Stimulated activated naive CD8-positive, alpha-beta T cell treated with anti-CD3 and anti-CD28 coated beads, Interleukin-15, amount 100 ng/mL, for 72 hours (primary cell): ENCODE measurements around the gene ADRA2C.

Experiments
- ATAC-seq: fragments of 150-1000 bp; cut with Tn5 transposase; 2 replicates; pipeline ENCODE4 v1.10.0; 2021; ENCODE audit warnings: mild to moderate bottlenecking, moderate library complexity
- DNase-seq, 2 donors: peaks; one replicate each; pipeline ENCODE4 v3.0.0; 2021 to 2022
- H3K27ac Mint-ChIP-seq, 2 donors: one replicate each; pipeline ENCODE4 v1.8.0; 2022; ENCODE audit warnings: mild to moderate bottlenecking in 2 of 2, mixed read lengths in 2 of 2, moderate library complexity in 2 of 2
- H3K27me3 Mint-ChIP-seq: one replicate; pipeline ENCODE4 v1.8.0; 2022; ENCODE audit warnings: mixed read lengths
- H3K4me1 Mint-ChIP-seq: one replicate; pipeline ENCODE4 v1.8.0; 2022; ENCODE audit warnings: mild to moderate bottlenecking, mixed read lengths
- H3K4me3 Mint-ChIP-seq, 2 donors: one replicate each; pipeline ENCODE4 v1.8.0; 2022; ENCODE audit warnings: mild to moderate bottlenecking in 2 of 2, mixed read lengths in 2 of 2, moderate library complexity in 1 of 2
- H3K9me3 Mint-ChIP-seq, 2 donors: one replicate each; pipeline ENCODE4 v1.8.0; 2022; ENCODE audit warnings: mixed read lengths in 2 of 2

Gene ADRA2C

GRCh38 chr4:3729188-3729881 is 36.9 kb upstream of the ADRA2C start:
- Mint-ChIP-seq H3K4me1 (peaks cover 5% of the 10 kb centered on the region), H3K4me3 (no peak overlapping the region), H3K27me3 (peaks cover 44% of the 10 kb centered on the region), H3K27ac (peak overlapping the region in 1 of 2 donors; percentile 66), H3K9me3 (no peaks in the 10 kb centered on the region)
- ATAC-seq (no peak), DNase-seq (no peak)

- no peaks in the 10 kb centered on the region for H3K9me3 Mint-ChIP-seq
- H3K27me3 Mint-ChIP-seq = peaks cover 39% of the 10 kb centered on the region
- H3K4me1 Mint-ChIP-seq = peaks cover under 1% of the 10 kb centered on the region
- no peak for ATAC-seq
- H3K4me3 Mint-ChIP-seq = no peak overlapping the region
- no peak for DNase-seq
- H3K27ac Mint-ChIP-seq = no peak overlapping the region
Observed at GRCh38 chr4:3729882-3730226, 36.3 kb upstream of the ADRA2C start.

- Mint-ChIP-seq H3K4me1 (no peaks in the 10 kb centered on the region), H3K27me3 (peaks cover 31% of the 10 kb centered on the region), H3K9me3 (no peaks in the 10 kb centered on the region), H3K4me3 (no peak overlapping the region), H3K27ac (no peak overlapping the region)
- ATAC-seq (peak; percentile 53), DNase-seq (no peak)
Observed at GRCh38 chr4:3730422-3731190, 35.6 kb upstream of the ADRA2C start.

- no peak overlapping the region for H3K4me3 Mint-ChIP-seq
- DNase-seq (no peak), ATAC-seq (no peak)
- peaks cover 32% of the 10 kb centered on the region for H3K27me3 Mint-ChIP-seq
- no peaks in the 10 kb centered on the region for H3K4me1 Mint-ChIP-seq
- no peaks in the 10 kb centered on the region for H3K9me3 Mint-ChIP-seq
- H3K27ac Mint-ChIP-seq = no peak overlapping the region
Observed at GRCh38 chr4:3732076-3733028, 33.8 kb upstream of the ADRA2C start.

GRCh38 chr4:3733195-3733594 is 33.0 kb upstream of the ADRA2C start:
- Mint-ChIP-seq H3K9me3 (no peaks in the 10 kb centered on the region), H3K4me1 (no peaks in the 10 kb centered on the region), H3K27ac (no peak overlapping the region), H3K4me3 (no peak overlapping the region), H3K27me3 (peaks cover 36% of the 10 kb centered on the region)
- ATAC-seq (no peak), DNase-seq (no peak)

- H3K4me1 Mint-ChIP-seq = no peaks in the 10 kb centered on the region
- no peak overlapping the region for H3K4me3 Mint-ChIP-seq
- DNase-seq (no peak), ATAC-seq (no peak)
- no peak overlapping the region for H3K27ac Mint-ChIP-seq
- H3K9me3 Mint-ChIP-seq = no peaks in the 10 kb centered on the region
- peaks cover 19% of the 10 kb centered on the region for H3K27me3 Mint-ChIP-seq
Observed at GRCh38 chr4:3735196-3735595, 31.0 kb upstream of the ADRA2C start.

- Mint-ChIP-seq H3K4me1 (no peaks in the 10 kb centered on the region), H3K27ac (no peak overlapping the region), H3K27me3 (peaks cover 27% of the 10 kb centered on the region), H3K4me3 (no peak overlapping the region), H3K9me3 (no peaks in the 10 kb centered on the region)
- DNase-seq (no peak), ATAC-seq (no peak)
Observed at GRCh38 chr4:3736290-3736689, 29.9 kb upstream of the ADRA2C start.

- H3K4me1 Mint-ChIP-seq = no peaks in the 10 kb centered on the region
- no peaks in the 10 kb centered on the region for H3K9me3 Mint-ChIP-seq
- DNase-seq (no peak), ATAC-seq (no peak)
- no peak overlapping the region for H3K27ac Mint-ChIP-seq
- peaks cover 27% of the 10 kb centered on the region for H3K27me3 Mint-ChIP-seq
- H3K4me3 Mint-ChIP-seq = no peak overlapping the region
Observed at GRCh38 chr4:3736806-3737205, 29.4 kb upstream of the ADRA2C start.

- no peak for ATAC-seq
- Mint-ChIP-seq H3K4me1 (no peaks in the 10 kb centered on the region), H3K27ac (no peak overlapping the region), H3K4me3 (no peak overlapping the region), H3K9me3 (no peaks in the 10 kb centered on the region), H3K27me3 (peaks cover 48% of the 10 kb centered on the region)
- DNase-seq = no peak
Observed at GRCh38 chr4:3739577-3739976, 26.6 kb upstream of the ADRA2C start.

GRCh38 chr4:3740256-3740655 is 25.9 kb upstream of the ADRA2C start:
- no peak for ATAC-seq
- no peaks in the 10 kb centered on the region for H3K9me3 Mint-ChIP-seq
- DNase-seq = no peak
- H3K27me3 Mint-ChIP-seq = peaks cover 54% of the 10 kb centered on the region
- H3K27ac Mint-ChIP-seq = no peak overlapping the region
- no peaks in the 10 kb centered on the region for H3K4me1 Mint-ChIP-seq
- no peak overlapping the region for H3K4me3 Mint-ChIP-seq

- Mint-ChIP-seq H3K4me1 (no peaks in the 10 kb centered on the region), H3K4me3 (no peak overlapping the region), H3K9me3 (peaks cover 5 to 7% of the 10 kb centered on the region in 2 donors), H3K27ac (no peak overlapping the region), H3K27me3 (peaks cover 65% of the 10 kb centered on the region)
- ATAC-seq = no peak
- no peak for DNase-seq
Observed at GRCh38 chr4:3741217-3742011, 24.8 kb upstream of the ADRA2C start.

GRCh38 chr4:3742610-3743009 is 23.6 kb upstream of the ADRA2C start:
- DNase-seq = no peak
- H3K9me3 Mint-ChIP-seq = peaks cover 5 to 7% of the 10 kb centered on the region in 2 donors
- ATAC-seq = no peak
- H3K27ac Mint-ChIP-seq = no peak overlapping the region
- H3K4me1 Mint-ChIP-seq = no peaks in the 10 kb centered on the region
- H3K4me3 Mint-ChIP-seq = no peak overlapping the region
- H3K27me3 Mint-ChIP-seq = peaks cover 62% of the 10 kb centered on the region

GRCh38 chr4:3744232-3744631 is 22.0 kb upstream of the ADRA2C start:
- Mint-ChIP-seq H3K4me3 (no peak overlapping the region), H3K27me3 (peaks cover 63% of the 10 kb centered on the region), H3K4me1 (no peaks in the 10 kb centered on the region), H3K27ac (no peak overlapping the region), H3K9me3 (peaks cover 5 to 7% of the 10 kb centered on the region in 2 donors)
- DNase-seq = no peak
- ATAC-seq = no peak

GRCh38 chr4:3744901-3745300 is 21.3 kb upstream of the ADRA2C start:
- peaks cover 5 to 7% of the 10 kb centered on the region in 2 donors for H3K9me3 Mint-ChIP-seq
- H3K27ac Mint-ChIP-seq = no peak overlapping the region
- no peak overlapping the region for H3K4me3 Mint-ChIP-seq
- H3K27me3 Mint-ChIP-seq = peaks cover 70% of the 10 kb centered on the region
- DNase-seq (no peak), ATAC-seq (no peak)
- no peaks in the 10 kb centered on the region for H3K4me1 Mint-ChIP-seq
